H1 (cell line): Measurements from ENCODE around the gene TRIM29. TPM values are rescaled to one million over a fixed set of nuclear protein-coding genes. Genes with fewer than 3 reads are reported as not detected.

Experiments used
- ASH2L ChIP-seq: fragments of 200-600, 300-600 bp; sonication (generic); IDR thresholded peaks from one replicate; pipeline ENCODE4 v1.7.1; 2017; ENCODE audit warnings: low read length
- CHD2 ChIP-seq: IDR thresholded peaks from 2 replicates; pipeline ENCODE4 v1.6.1; 2012; ENCODE audit warnings: low read length, improper control_type of control experiment
- CHD7 ChIP-seq: fragments of 300-600 bp; sonication (generic); IDR thresholded peaks from 2 replicates; pipeline ENCODE4 v1.7.1; 2012; ENCODE audit warnings: low read length, moderate library complexity, mild to moderate bottlenecking, inconsistent platforms; ENCODE audit not compliant: insufficient replicate concordance
- KDM4A ChIP-seq: IDR thresholded peaks from one replicate; pipeline ENCODE4 v1.7.1; 2012; ENCODE audit warnings: low read depth, mild to moderate bottlenecking, moderate library complexity, low read length, inconsistent platforms; ENCODE audit not compliant: severe bottlenecking
- RXRA ChIP-seq: IDR thresholded peaks from 2 replicates; pipeline ENCODE4 v1.6.1; 2011; ENCODE audit warnings: low read depth, mild to moderate bottlenecking, low read length, moderate library complexity; ENCODE audit not compliant: insufficient read depth
- SP2 ChIP-seq: IDR thresholded peaks from 2 replicates; pipeline ENCODE4 v1.6.1; 2012; ENCODE audit warnings: mild to moderate bottlenecking, low read length, inconsistent platforms
- TEAD4 ChIP-seq: IDR thresholded peaks from 2 replicates; pipeline ENCODE4 v1.6.1; 2012; ENCODE audit warnings: low read depth, low read length, inconsistent platforms, mixed read lengths
- polyA plus RNA-seq, 7 experiments: library from polyadenylated mRNA; depleted of rRNA in 3 of 7; stranded (reverse) in 5 of 7; unstranded in 2 of 7; fragments of >200 nt in 5 of 7; fragments of 200-250 nt in 2 of 7; gene quantifications; 1 replicate in 5 of 7; 2 replicates in 1 of 7; 4 replicates in 1 of 7; pipeline versions ENCODE4 v1.2.1 to v1.2.3, GENCODE V29; 2011 to 2013; ENCODE audit warnings: missing spikeins in 2 of 7, mixed read lengths in 2 of 7
- total RNA-seq: library from RNA; stranded (reverse); fragmentation: NEBNext Ultra II Directional; extraction: Animal tissue kit (Norgen Biotek cat#: 25700); gene quantifications from 2 replicates; pipeline ENCODE4 v1.2.1, GENCODE V29; 2021

TRIM29 gene
- total and polyA plus RNA-seq, 2 of the 8 experiments (the other 6 are each of a cell fraction or from before 2014, with no cell fraction given), result 0.17 to 0.43 TPM

- TF ChIP-seq CHD7 (no peak), ASH2L (no peak), CHD2 (no peak), TEAD4 (no peak), RXRA (no peak), SP2 (no peak), KDM4A (no peak)
Observed at GRCh38 chr11:120106354-120107150, 31.4 kb downstream of the TRIM29 start (continued).
